A673 (cell line): ENCODE measurements around the gene SNX24. TPM values are rescaled to one million over a fixed set of nuclear protein-coding genes. Genes with fewer than 3 reads are reported as not detected.

ENCODE experiments used
- BruUV-seq: library from RNA; stranded (reverse); fragments of 400-500 nt; replicated peaks from 2 replicates; lab custom pipeline; 2021; lab: Mats Ljungman, UMichigan
- CTCF ChIA-PET: fragments of 300-600 bp; sonication (Branson Sonifier 250); formaldehyde crosslinking; loops from one replicate; lab custom pipeline; 2022; ENCODE audit warnings: antibody characterized with exemption; lab: Charles Lee
- POLR2A ChIA-PET: fragments of 300-600 bp; sonication (Branson Sonifier 250); formaldehyde crosslinking; loops from one replicate; lab custom pipeline; 2022; ENCODE audit warnings: antibody characterized with exemption; ENCODE audit not compliant: low non-redundant PET; lab: Charles Lee
- DNase-seq: peaks from one replicate; pipeline ENCODE4 v3.0.0-alpha.2; 2015; ENCODE audit warnings: low spot score
- H3K27ac ChIP-seq: fragments of 200-600 bp; sonication (generic); 2 replicates; pipeline ENCODE4 v1.5.1; 2016; ENCODE audit warnings: mixed run types, low read depth, mild to moderate bottlenecking, mixed read lengths, antibody characterized with exemption, low read length; ENCODE audit not compliant: poor library complexity, severe bottlenecking
- H3K27me3 ChIP-seq: fragments of 200-600 bp; sonication (generic); replicated peaks from 2 replicates; pipeline ENCODE4 v1.6.1; 2017; ENCODE audit warnings: mixed run types, low read depth, mild to moderate bottlenecking, mixed read lengths, antibody characterized with exemption, low read length; ENCODE audit not compliant: insufficient read depth, poor library complexity
- H3K36me3 ChIP-seq: fragments of 200-600 bp; sonication (generic); 2 replicates; pipeline ENCODE4 v1.6.1; 2016; ENCODE audit warnings: mixed run types, mild to moderate bottlenecking, mixed read lengths, antibody characterized with exemption, low read length; ENCODE audit not compliant: insufficient read depth, poor library complexity, severe bottlenecking
- H3K4me1 ChIP-seq: fragments of 200-600 bp; sonication (generic); 2 replicates; pipeline ENCODE4 v1.6.1; 2017; ENCODE audit warnings: mixed run types, mild to moderate bottlenecking, mixed read lengths, antibody characterized with exemption, low read length; ENCODE audit not compliant: insufficient read depth, poor library complexity, severe bottlenecking
- H3K4me3 ChIP-seq: fragments of 200-600 bp; sonication (generic); 2 replicates; pipeline ENCODE4 v1.5.1; 2016; ENCODE audit warnings: low read depth, mixed run types, mild to moderate bottlenecking, mixed read lengths, low read length; ENCODE audit not compliant: poor library complexity, severe bottlenecking
- H3K9me3 ChIP-seq: fragments of 200-600 bp; sonication (generic); 2 replicates; pipeline ENCODE4 v1.6.1; 2016; ENCODE audit warnings: mixed run types, low read depth, mild to moderate bottlenecking, mixed read lengths, antibody characterized with exemption, low read length; ENCODE audit not compliant: poor library complexity, severe bottlenecking
- EZH2 ChIP-seq: fragments of 200-600 bp; sonication (generic); IDR thresholded peaks from 2 replicates; pipeline ENCODE4 v1.6.1; 2017; ENCODE audit warnings: borderline replicate concordance, low read depth, mild to moderate bottlenecking, mixed read lengths, antibody characterized with exemption, low read length; ENCODE audit not compliant: poor library complexity, severe bottlenecking
- intact Hi-C: fragments of 100-400 bp; cut with micrococcal nuclease; formaldehyde crosslinking; loops from one replicate; pipeline ENCODE4 v1.10.0; 2022; ENCODE audit not compliant: unreplicated experiment
- total RNA-seq: library from RNA; stranded (reverse); gene quantifications from 2 replicates; pipeline ENCODE4 v1.2.3, GENCODE V29; 2021
- TF ChIP-seq, protein P1 (sequence below): fragments of 300-800, 200-600 bp; sonication (generic); conservative IDR thresholded peaks from 2 replicates; pipeline ENCODE4 v1.5.1; 2017; ENCODE audit warnings: low read depth, mild to moderate bottlenecking, antibody characterized with exemption, low read length, moderate library complexity, mixed read lengths

SNX24 gene
- total RNA-seq, 1 experiment from 2014 or later, result 13.6 TPM

DNA sequence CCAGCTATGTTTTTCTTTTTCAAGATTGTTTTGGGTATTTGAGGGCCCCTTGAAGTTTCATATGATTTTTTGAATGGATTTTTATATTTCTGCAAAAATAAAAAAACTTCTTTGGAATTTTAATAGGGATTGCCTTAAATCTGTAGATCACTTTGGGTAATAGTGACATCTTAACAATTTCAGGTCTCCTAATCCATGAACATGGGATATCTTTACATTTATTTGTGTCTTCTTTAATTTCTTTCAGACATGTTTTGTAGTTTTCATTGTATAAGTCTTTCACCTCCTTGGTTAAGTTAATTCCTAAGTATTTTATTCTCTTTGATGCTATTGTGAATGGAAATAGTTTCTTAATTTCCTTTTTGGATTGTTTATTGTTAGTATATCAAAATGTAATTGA lies 112.0 kb downstream of the SNX24 start:
- no peaks in the 10 kb centered on the region for H3K36me3 ChIP-seq
- no peak for DNase-seq
- ChIA-PET POLR2A (no interaction called here), CTCF (no interaction called here)
- no peaks in the 10 kb centered on the region for H3K9me3 ChIP-seq
- BruUV-seq, result no TSS peak
- intact Hi-C loops, result no loop called here
- no peak overlapping the region for H3K4me3 ChIP-seq
- no peaks in the 10 kb centered on the region for H3K27me3 ChIP-seq
- no peaks in the 10 kb centered on the region for H3K4me1 ChIP-seq
- no peak for TF ChIP-seq EZH2
- TF ChIP-seq, protein P1, sequence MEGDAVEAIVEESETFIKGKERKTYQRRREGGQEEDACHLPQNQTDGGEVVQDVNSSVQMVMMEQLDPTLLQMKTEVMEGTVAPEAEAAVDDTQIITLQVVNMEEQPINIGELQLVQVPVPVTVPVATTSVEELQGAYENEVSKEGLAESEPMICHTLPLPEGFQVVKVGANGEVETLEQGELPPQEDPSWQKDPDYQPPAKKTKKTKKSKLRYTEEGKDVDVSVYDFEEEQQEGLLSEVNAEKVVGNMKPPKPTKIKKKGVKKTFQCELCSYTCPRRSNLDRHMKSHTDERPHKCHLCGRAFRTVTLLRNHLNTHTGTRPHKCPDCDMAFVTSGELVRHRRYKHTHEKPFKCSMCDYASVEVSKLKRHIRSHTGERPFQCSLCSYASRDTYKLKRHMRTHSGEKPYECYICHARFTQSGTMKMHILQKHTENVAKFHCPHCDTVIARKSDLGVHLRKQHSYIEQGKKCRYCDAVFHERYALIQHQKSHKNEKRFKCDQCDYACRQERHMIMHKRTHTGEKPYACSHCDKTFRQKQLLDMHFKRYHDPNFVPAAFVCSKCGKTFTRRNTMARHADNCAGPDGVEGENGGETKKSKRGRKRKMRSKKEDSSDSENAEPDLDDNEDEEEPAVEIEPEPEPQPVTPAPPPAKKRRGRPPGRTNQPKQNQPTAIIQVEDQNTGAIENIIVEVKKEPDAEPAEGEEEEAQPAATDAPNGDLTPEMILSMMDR, result no peak
- no peak overlapping the region for H3K27ac ChIP-seq

DNA sequence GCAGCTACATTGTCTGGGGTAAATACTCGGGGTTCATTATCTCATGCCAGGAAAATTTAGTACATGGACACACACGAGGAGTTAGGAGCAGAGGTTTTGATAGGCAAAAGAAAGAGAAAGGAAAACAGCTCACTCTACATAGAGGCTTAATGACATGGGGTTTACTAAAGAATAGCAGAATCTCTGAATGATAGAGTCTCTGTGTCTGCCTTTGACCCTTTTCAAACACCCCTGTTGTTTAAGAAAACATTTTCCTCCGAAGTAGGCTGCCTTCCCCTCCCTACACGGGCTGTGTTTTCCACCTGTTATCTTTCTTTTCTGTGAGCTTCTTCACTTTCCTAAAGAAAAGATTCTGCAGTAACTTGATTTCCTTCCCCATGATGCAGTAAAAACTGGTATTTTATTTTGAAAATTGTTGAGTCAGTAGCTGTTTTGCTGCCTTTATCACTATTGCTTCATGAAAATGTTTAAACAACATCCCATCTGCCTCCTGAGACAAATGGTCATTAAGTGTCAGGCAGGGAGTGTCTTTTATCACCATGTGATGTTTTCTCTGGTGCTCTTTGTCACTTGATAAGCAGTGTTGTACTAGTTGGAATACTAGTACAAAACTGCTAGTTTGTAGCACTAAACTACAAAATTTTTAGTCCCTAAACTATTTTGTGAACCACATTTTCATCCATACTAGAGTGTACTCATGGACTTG lies 114.5 kb downstream of the SNX24 start:
- Histone ChIP-seq H3K4me1 (no peaks in the 10 kb centered on the region), H3K9me3 (no peaks in the 10 kb centered on the region), H3K36me3 (no peaks in the 10 kb centered on the region), H3K27me3 (no peaks in the 10 kb centered on the region), H3K27ac (no peak overlapping the region), H3K4me3 (no peak overlapping the region)
- no peak for TF ChIP-seq EZH2
- DNase-seq, result no peak
- intact Hi-C loops, result no loop called here
- POLR2A ChIA-PET, result interaction anchor here (0.6 kb wide), 1 partner anchor 577 kb away, joined by 9 read pairs; no protein-coding TSS in a partner anchor
- CTCF ChIA-PET, result no interaction called here
- BruUV-seq, result no TSS peak

- no peaks in the 10 kb centered on the region for H3K27me3 ChIP-seq
- POLR2A ChIA-PET, result no interaction called here
- no peaks in the 10 kb centered on the region for H3K36me3 ChIP-seq
These were observed 117.9 kb downstream of the SNX24 start for GRCh38 chr5:122963305-122963704.

More at GRCh38 chr5:122963305-122963704, 117.9 kb downstream of the SNX24 start:
- no peak overlapping the region for H3K27ac ChIP-seq
- DNase-seq, result no peak
- intact Hi-C loops, result no loop called here
- BruUV-seq, result no TSS peak
- no peaks in the 10 kb centered on the region for H3K9me3 ChIP-seq
- H3K4me3 ChIP-seq, result no peak overlapping the region
- CTCF ChIA-PET, result no interaction called here
- H3K4me1 ChIP-seq, result no peaks in the 10 kb centered on the region
- TF ChIP-seq, protein P1, result no peak
- no peak for TF ChIP-seq EZH2
